K562 (cell line): ENCODE results near the gene GATA1. TPM values are rescaled to one million over a fixed set of nuclear protein-coding genes. Genes with fewer than 3 reads are reported as not detected.

ENCODE experiments used
- ATAC-seq: fragments of 200-7000 bp; cut with Tn5 transposase; 3 replicates; pipeline ENCODE4 v1.9.1; 2020; ENCODE audit warnings: moderate library complexity
- BruUV-seq: library from RNA; stranded (reverse); fragments of 400-500 nt; replicated peaks from 2 replicates; lab custom pipeline; 2021; lab: Mats Ljungman, UMichigan
- CTCF ChIA-PET: fragments of 300-600 bp; formaldehyde crosslinking; extraction: SDS; loops from one replicate; lab custom pipeline; 2021; ENCODE audit warnings: low intra/inter-chr PET ratio; lab: Yijun Ruan, JAX
- POLR2A ChIA-PET: fragments of 300-600, 350-650 bp; sonication (Branson Sonifier 250); formaldehyde crosslinking; extraction: SDS; loops from one replicate; lab custom pipeline; 2021; ENCODE audit warnings: antibody characterized with exemption, inconsistent platforms; lab: Yijun Ruan, JAX
- DNase-seq, 4 experiments: peaks; one replicate each; pipeline versions ENCODE4 v3.0.0 to v3.0.0-alpha.2; 2011 to 2018; ENCODE audit warnings: low spot score in 3 of 4, mixed read lengths in 3 of 4; ENCODE audit errors: extremely low read depth in 1 of 4
- FAIRE-seq: peaks from 2 replicates; lab custom pipeline; 2011; peaks lifted over from hg19 to GRCh38; lab: Jason Lieb, UNC
- H2AFZ ChIP-seq: 2 replicates; pipeline ENCODE4 v1.6.0; 2011; ENCODE audit warnings: low read depth, low read length, control low read depth, inconsistent platforms
- H3K27ac ChIP-seq: fragments of 200-600 bp; 3 replicates; pipeline ENCODE4 v1.8.0; 2011; ENCODE audit warnings: low read depth, mild to moderate bottlenecking, control low read depth, inconsistent platforms, low read length, moderate library complexity, mixed read lengths; ENCODE audit errors: extremely low read depth
- H3K27me3 ChIP-seq, 2 experiments: fragments of 300-600 bp in 1 of 2; 2 replicates in 1 of 2; 3 replicates in 1 of 2; pipeline versions ENCODE4 v1.6.0 to v1.8.0; 2011; ENCODE audit warnings: inconsistent platforms in 2 of 2, low read length in 2 of 2, mild to moderate bottlenecking in 1 of 2, mixed read lengths in 1 of 2, moderate library complexity in 1 of 2; ENCODE audit not compliant: control insufficient read depth in 2 of 2, insufficient read depth in 2 of 2
- H3K36me3 ChIP-seq: fragments of 300-600 bp; 3 replicates; pipeline ENCODE4 v1.8.0; 2011; ENCODE audit warnings: mild to moderate bottlenecking, low read length, inconsistent platforms; ENCODE audit not compliant: control insufficient read depth, insufficient read depth
- H3K4me1 ChIP-seq, 2 experiments: fragments of 200-600 bp in 1 of 2; replicated peaks in 1 of 2; 2 replicates in 1 of 2; 3 replicates in 1 of 2; pipeline versions ENCODE4 v1.5.1 to v1.8.0; 2011; ENCODE audit warnings: inconsistent platforms in 2 of 2, low read length in 2 of 2, mild to moderate bottlenecking in 1 of 2, mixed read lengths in 1 of 2, moderate library complexity in 1 of 2; ENCODE audit not compliant: control insufficient read depth in 2 of 2, insufficient read depth in 2 of 2
- H3K4me2 ChIP-seq: 2 replicates; pipeline ENCODE4 v1.6.1; 2011; ENCODE audit warnings: low read length, control low read depth, inconsistent platforms, mixed read lengths; ENCODE audit not compliant: insufficient read depth
- H3K4me3 ChIP-seq: fragments of 200-600 bp; sonication (generic), shearing (Covaris generic); 2 replicates; pipeline ENCODE4 v1.5.1; 2016; ENCODE audit warnings: control low read depth, inconsistent platforms
- H3K79me2 ChIP-seq: fragments of 200-600 bp; 3 replicates; pipeline ENCODE4 v1.8.0; 2011; ENCODE audit warnings: low read length, inconsistent platforms; ENCODE audit not compliant: control insufficient read depth, insufficient read depth
- H3K9ac ChIP-seq, 2 experiments: 2 replicates each; pipeline versions ENCODE4 v1.6.0 to v1.6.1; 2011; ENCODE audit warnings: low read depth in 2 of 2, low read length in 2 of 2, control low read depth in 1 of 2, inconsistent platforms in 1 of 2, mild to moderate bottlenecking in 1 of 2, mixed read lengths in 1 of 2; ENCODE audit not compliant: insufficient read depth in 1 of 2
- H3K9me1 ChIP-seq: one replicate; pipeline ENCODE4 v1.6.0; 2011; ENCODE audit warnings: inconsistent platforms, mild to moderate bottlenecking, low read length, moderate library complexity; ENCODE audit not compliant: control insufficient read depth, insufficient read depth
- H3K9me3 ChIP-seq: replicated peaks from 2 replicates; pipeline ENCODE4 v1.5.1; 2011; ENCODE audit warnings: low read depth, low read length, inconsistent platforms; ENCODE audit not compliant: control insufficient read depth, insufficient read depth
- H4K20me1 ChIP-seq: replicated peaks from 2 replicates; pipeline ENCODE4 v1.6.1; 2011; ENCODE audit warnings: low read length, inconsistent platforms, mixed read lengths; ENCODE audit not compliant: control insufficient read depth, insufficient read depth
- CAMTA2 ChIP-seq: fragments of 250-450 bp; sonication (Bioruptor Pico); conservative IDR thresholded peaks from 2 replicates; pipeline ENCODE4 v1.5.1; 2022
- CBFB ChIP-seq: sonication (generic); formaldehyde crosslinking; IDR thresholded peaks from 2 replicates; pipeline ENCODE4 v1.4.0; 2020; ENCODE audit warnings: mild to moderate bottlenecking, missing genetic modification reagents
- CREB3 ChIP-seq: fragments of 450-650 bp; conservative IDR thresholded peaks from 2 replicates; pipeline ENCODE4 v1.6.1; 2016; ENCODE audit warnings: missing genetic modification characterization, low read depth, mild to moderate bottlenecking, missing compliant biosample characterization, moderate library complexity
- DMBX1 ChIP-seq: fragments of 250-450 bp; sonication (Bioruptor Pico); IDR thresholded peaks from 2 replicates; pipeline ENCODE4 v1.8.0; 2022; ENCODE audit warnings: inconsistent platforms, mild to moderate bottlenecking, moderate library complexity, borderline replicate concordance
- HMBOX1 ChIP-seq: sonication (generic); IDR thresholded peaks from 2 replicates; pipeline ENCODE4 v1.6.1; 2016
- HOXB6 ChIP-seq: fragments of 250-450 bp; sonication (Bioruptor Pico); IDR thresholded peaks from 2 replicates; pipeline ENCODE4 v1.5.1; 2022; ENCODE audit warnings: mild to moderate bottlenecking, borderline replicate concordance
- IFI16 ChIP-seq: fragments of 250-450 bp; sonication (Bioruptor Pico); IDR thresholded peaks from 2 replicates; pipeline ENCODE4 v2.1.2; 2022; ENCODE audit warnings: mild to moderate bottlenecking, inconsistent platforms
- MTA1 ChIP-seq: fragments of 450-650 bp; IDR thresholded peaks from 2 replicates; pipeline ENCODE4 v1.6.1; 2017; ENCODE audit warnings: borderline replicate concordance
- SAFB2 ChIP-seq: fragments of 200-400 bp; formaldehyde crosslinking; IDR thresholded peaks from 2 replicates; pipeline ENCODE4 v1.6.1; 2018; ENCODE audit warnings: borderline replicate concordance, low read length, low read depth, moderate library complexity; ENCODE audit not compliant: severe bottlenecking
- SIN3B ChIP-seq: fragments of 450-650 bp; IDR thresholded peaks from 2 replicates; pipeline ENCODE4 v1.6.1; 2017; ENCODE audit warnings: low read depth, mild to moderate bottlenecking, moderate library complexity
- SMAD4 ChIP-seq: fragments of 250-450 bp; sonication (Bioruptor Pico); conservative IDR thresholded peaks from 2 replicates; pipeline ENCODE4 v1.8.0; 2021; ENCODE audit warnings: inconsistent platforms, mild to moderate bottlenecking, moderate library complexity
- SMARCA4 ChIP-seq: fragments of 450-650 bp; IDR thresholded peaks from 2 replicates; pipeline ENCODE4 v1.6.1; 2016
- SPI1 ChIP-seq: IDR thresholded peaks from 2 replicates; pipeline ENCODE4 v1.6.1; 2011; ENCODE audit warnings: low read depth, low read length, control low read depth, borderline replicate concordance
- SRSF1 ChIP-seq: fragments of 200-400 bp; formaldehyde crosslinking; IDR thresholded peaks from 2 replicates; pipeline ENCODE4 v1.6.1; 2017; ENCODE audit warnings: mild to moderate bottlenecking, low read depth, low read length, moderate library complexity
- SRSF9 ChIP-seq: fragments of 200-400 bp; formaldehyde crosslinking; IDR thresholded peaks from 2 replicates; pipeline ENCODE4 v1.6.1; 2017; ENCODE audit warnings: low read depth, low read length, borderline replicate concordance
- TOE1 ChIP-seq, 2 experiments: fragments of 450-650 bp in 1 of 2; sonication (generic) in 1 of 2; formaldehyde crosslinking in 1 of 2; IDR thresholded peaks; 2 replicates each; pipeline versions ENCODE4 v1.7.1 to v1.8.0; 2016 to 2022; ENCODE audit warnings: borderline replicate concordance in 2 of 2, mild to moderate bottlenecking in 2 of 2, antibody characterized with exemption in 1 of 2, inconsistent platforms in 1 of 2, low read depth in 1 of 2, missing genetic modification reagents in 1 of 2, moderate library complexity in 1 of 2
- WHSC1 ChIP-seq: IDR thresholded peaks from one replicate; pipeline ENCODE4 v1.6.1; 2012; ENCODE audit warnings: low read length, control low read depth, inconsistent platforms
- ZFP36 ChIP-seq: fragments of 150-350 bp; IDR thresholded peaks from 2 replicates; pipeline ENCODE4 v1.6.1; 2018; ENCODE audit warnings: low read length, low read depth; ENCODE audit not compliant: partially characterized antibody
- ZNF134 ChIP-seq: fragments of 250-450 bp; sonication (Bioruptor Pico); conservative IDR thresholded peaks from 2 replicates; pipeline ENCODE4 v1.4.0; 2020
- ZNF311 ChIP-seq: fragments of 250-450 bp; sonication (Bioruptor Pico); IDR thresholded peaks from 2 replicates; pipeline ENCODE4 v1.4.0; 2020; ENCODE audit warnings: mild to moderate bottlenecking, moderate library complexity
- ZNF347 ChIP-seq: fragments of 450-650 bp; formaldehyde crosslinking; IDR thresholded peaks from 2 replicates; pipeline ENCODE4 v1.4.0; 2020; ENCODE audit warnings: low read depth, mild to moderate bottlenecking, moderate library complexity
- ZNF766 ChIP-seq: fragments of 200-800 bp; sonication (Bioruptor generic); conservative IDR thresholded peaks from 2 replicates; pipeline ENCODE4 v1.6.1; 2016; ENCODE audit warnings: missing genetic modification characterization, missing compliant biosample characterization
- ZNF785 ChIP-seq: fragments of 250-450 bp; sonication (Bioruptor Pico); IDR thresholded peaks from 2 replicates; pipeline ENCODE4 v1.4.0; 2020; ENCODE audit warnings: mild to moderate bottlenecking
- WGBS: fragments of 100-300 bp; shearing (Covaris generic); methylation state at CpG from one replicate; pipeline ENCODE4 v1.1.6; 2016; ENCODE audit warnings: low coverage, mixed read lengths; ENCODE audit not compliant: insufficient coverage; ENCODE audit errors: missing lambda C conversion rate; 5-methylcytosine and 5-hydroxymethylcytosine counted together
- in situ Hi-C: fragments of 300-500 bp; cut with MboI; formaldehyde crosslinking; loops from 4 replicates; pipeline ENCODE4 v1.15.0; 2018; ENCODE audit warnings: inconsistent platforms, mixed read lengths
- intact Hi-C: fragments of 100-400 bp; cut with micrococcal nuclease; formaldehyde crosslinking; loops from 2 replicates; pipeline ENCODE4 v1.14.2; 2022
- polyA plus RNA-seq, 8 experiments: library from polyadenylated mRNA; depleted of rRNA in 4 of 8; stranded (reverse) in 5 of 8; unstranded in 3 of 8; fragments of >200 nt; fragmentation: Nextera tagmentation in 2 of 8; fragmentation: Illumina TruSeq in 1 of 8; extraction: Ambion mirVana in 2 of 8; extraction: Trizol in 1 of 8; gene quantifications; 2 replicates each; pipeline versions ENCODE4 v1.2.1 to v1.2.3, GENCODE V29; 2011 to 2014; ENCODE audit warnings: inconsistent platforms in 1 of 8, missing spikeins in 1 of 8
- total RNA-seq, 7 experiments: library from RNA; depleted of rRNA in 6 of 7; stranded (reverse); fragments of >200 nt in 6 of 7; fragmentation: Illumina TruSeq in 2 of 7; extraction: Trizol in 2 of 7; gene quantifications; 2 replicates each; pipeline versions ENCODE4 v1.2.1 to v1.2.3, GENCODE V29; 2011 to 2021; ENCODE audit warnings: low replicate concordance in 1 of 7

GATA1 gene
- total and polyA plus RNA-seq, 9 of the 15 experiments (the other 6 are each of a cell fraction or from before 2014, with no cell fraction given) = 11.9 to 291 (median 116) TPM

GRCh38 chrX:48769230-48769629 is 17.2 kb upstream of the GATA1 start (continued):
- TF ChIP-seq ZFP36 (no peak), SMAD4 (CRISPR knock-in tag) (no peak), ZNF311 (CRISPR knock-in tag) (no peak), MTA1 (no peak), ZNF347 (CRISPR knock-in tag) (no peak), ZNF785 (no peak), IFI16 (CRISPR knock-in tag) (no peak), SIN3B (no peak), SRSF1 (no peak)

- Histone ChIP-seq H4K20me1 (no peaks in the 10 kb centered on the region), H3K4me3 (no peak overlapping the region), H3K79me2 (peaks cover 10% of the 10 kb centered on the region; the same call in 1 of the 3 replicates), H2AFZ (peak overlapping the region; percentile 80), H3K4me2 (peak overlapping the region; percentile 39), H3K9me3 (no peaks in the 10 kb centered on the region), H3K36me3 (no peaks in the 10 kb centered on the region), H3K27ac (peak overlapping the region; percentile 60; the same call in 2 of the 3 replicates), H3K9me1 (no peaks in the 10 kb centered on the region), H3K9ac (peak overlapping the region; percentile 21 to 70; a peak in 1 of 4 replicates), H3K27me3 (no peaks in the 10 kb centered on the region), H3K4me1 (peaks cover 7 to 28% of the 10 kb centered on the region in 2 experiments)
- FAIRE-seq = peak; percentile 55
- ATAC-seq = peak; percentile 62
- ChIA-PET POLR2A (no interaction called here), CTCF (no interaction called here)
- DNase-seq = no peak
- WGBS = 46% methylated on average over 6 of the region's 6 CpGs
- no TSS peak for BruUV-seq
- in situ Hi-C loops (no loop called here), intact Hi-C loops (no loop called here)
- TF ChIP-seq CBFB (CRISPR knock-in tag) = no peak
- no peak for TF ChIP-seq TOE1 (IDR thresholded peaks at IDR 0.05; ENCODE audit: borderline replicate concordance)
- TF ChIP-seq TOE1 (CRISPR knock-in tag; IDR thresholded peaks at IDR 0.05; ENCODE audit: borderline replicate concordance, low read depth) = no peak
- no peak for TF ChIP-seq ZNF766 (CRISPR knock-in tag)
- no peak for TF ChIP-seq SAFB2
- TF ChIP-seq HMBOX1 = peak; percentile 67
- TF ChIP-seq WHSC1 = no peak
- no peak for TF ChIP-seq CREB3 (tag)
- TF ChIP-seq HOXB6 = no peak
- no peak for TF ChIP-seq DMBX1 (CRISPR knock-in tag)
- TF ChIP-seq ZNF134 (CRISPR knock-in tag) = no peak
- no peak for TF ChIP-seq SRSF9
- TF ChIP-seq SPI1 = peak; percentile 64; the same call in 1 of the 2 replicates
- no peak for TF ChIP-seq SMARCA4
- TF ChIP-seq CAMTA2 (CRISPR knock-in tag) = no peak
Measured at GRCh38 chrX:48770296-48770695, 16.1 kb upstream of the GATA1 start.
